ENCODE data around the gene WWC2.

WWC2 gene

DNA sequence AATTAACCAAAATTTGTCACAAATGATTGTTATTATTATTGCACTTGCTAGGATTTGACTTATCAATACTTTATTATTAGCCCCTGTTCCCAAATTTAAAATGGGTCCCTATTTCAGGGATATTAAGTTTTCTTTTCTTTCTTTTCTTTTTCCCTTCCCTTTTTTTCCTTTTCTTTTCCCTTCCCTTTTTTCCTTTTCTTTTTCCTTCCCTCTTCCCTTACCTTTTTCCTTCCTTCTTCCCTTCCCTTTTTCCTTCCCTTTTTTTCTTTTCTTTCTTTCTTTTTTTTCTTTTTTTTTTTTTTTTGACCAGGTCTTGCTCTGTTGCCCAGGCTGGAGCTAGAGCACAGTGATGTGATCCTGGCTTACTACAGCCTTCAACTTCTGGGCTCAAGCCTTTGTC lies 33.8 kb downstream of the WWC2 start:
- ChIA-PET CTCF (no interaction called here), POLR2A (ENCODE audit: low non-redundant PET) (no interaction called here)
- DNase-seq (ENCODE audit: low spot score): no peak
- TF ChIP-seq, protein P1, sequence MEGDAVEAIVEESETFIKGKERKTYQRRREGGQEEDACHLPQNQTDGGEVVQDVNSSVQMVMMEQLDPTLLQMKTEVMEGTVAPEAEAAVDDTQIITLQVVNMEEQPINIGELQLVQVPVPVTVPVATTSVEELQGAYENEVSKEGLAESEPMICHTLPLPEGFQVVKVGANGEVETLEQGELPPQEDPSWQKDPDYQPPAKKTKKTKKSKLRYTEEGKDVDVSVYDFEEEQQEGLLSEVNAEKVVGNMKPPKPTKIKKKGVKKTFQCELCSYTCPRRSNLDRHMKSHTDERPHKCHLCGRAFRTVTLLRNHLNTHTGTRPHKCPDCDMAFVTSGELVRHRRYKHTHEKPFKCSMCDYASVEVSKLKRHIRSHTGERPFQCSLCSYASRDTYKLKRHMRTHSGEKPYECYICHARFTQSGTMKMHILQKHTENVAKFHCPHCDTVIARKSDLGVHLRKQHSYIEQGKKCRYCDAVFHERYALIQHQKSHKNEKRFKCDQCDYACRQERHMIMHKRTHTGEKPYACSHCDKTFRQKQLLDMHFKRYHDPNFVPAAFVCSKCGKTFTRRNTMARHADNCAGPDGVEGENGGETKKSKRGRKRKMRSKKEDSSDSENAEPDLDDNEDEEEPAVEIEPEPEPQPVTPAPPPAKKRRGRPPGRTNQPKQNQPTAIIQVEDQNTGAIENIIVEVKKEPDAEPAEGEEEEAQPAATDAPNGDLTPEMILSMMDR (conservative IDR thresholded peaks at IDR 0.05; ENCODE audit: low read depth): no peak
- H3K27ac ChIP-seq: no peak overlapping the region

DNA sequence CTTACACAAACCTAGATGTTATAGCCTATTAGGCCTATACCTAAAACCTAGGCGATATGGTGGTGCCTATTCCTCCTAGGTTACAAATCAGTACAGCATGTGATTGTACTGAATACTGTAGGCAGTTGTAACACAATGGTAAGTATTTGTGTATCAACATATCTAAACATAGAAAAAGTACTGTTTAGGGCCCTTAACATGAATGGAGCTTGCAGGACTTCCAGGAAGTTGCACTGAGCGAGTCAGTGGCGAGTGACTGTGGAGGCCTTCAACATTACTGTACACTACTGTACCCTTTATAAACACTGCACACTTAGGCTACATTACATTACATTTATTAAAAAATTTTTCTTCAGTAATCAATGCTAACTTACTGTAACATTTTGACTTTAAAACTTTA lies 37.8 kb downstream of the WWC2 start:
- no peak for DNase-seq (ENCODE audit: low spot score)
- ChIA-PET POLR2A (ENCODE audit: low non-redundant PET) (no interaction called here), CTCF (no interaction called here)
- TF ChIP-seq, protein P1 (conservative IDR thresholded peaks at IDR 0.05; ENCODE audit: low read depth): no peak
- H3K27ac ChIP-seq: no peak overlapping the region

- CTCF ChIA-PET: no interaction called here
- H3K27ac ChIP-seq: no peak overlapping the region
Observed at GRCh38 chr4:183139058-183139750, 40.1 kb downstream of the WWC2 start.

DNA sequence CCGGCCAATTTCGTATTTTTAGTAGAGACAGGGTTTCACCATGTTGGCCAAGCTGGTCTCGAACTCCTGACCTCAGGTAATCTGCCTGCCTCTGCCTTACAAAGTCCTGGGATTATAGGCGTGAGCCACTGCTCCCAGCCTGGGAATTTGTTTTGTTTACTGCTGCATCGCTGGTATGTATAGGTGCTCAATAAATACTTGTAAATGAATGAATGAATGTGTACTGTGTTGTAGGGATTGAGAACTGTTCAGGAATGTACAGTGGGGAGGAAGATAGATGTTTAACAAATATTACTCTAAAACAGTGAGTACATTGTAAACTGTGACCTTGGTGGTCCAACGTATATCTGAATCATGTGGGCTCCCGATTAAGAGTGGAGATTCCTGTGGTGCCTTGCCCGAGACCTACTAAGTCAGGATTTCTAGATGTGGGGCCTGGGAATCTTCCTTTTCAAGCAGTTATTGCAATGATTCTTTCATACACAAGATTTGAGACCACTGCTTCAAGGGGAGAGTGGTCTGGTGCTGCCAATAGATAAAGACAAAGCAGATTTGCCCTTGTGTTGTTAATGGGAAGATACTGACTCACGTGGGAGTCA lies 41.0 kb downstream of the WWC2 start:
- H3K27ac ChIP-seq: no peak overlapping the region
- TF ChIP-seq, protein P1 (conservative IDR thresholded peaks at IDR 0.05; ENCODE audit: low read depth): no peak
- DNase-seq (ENCODE audit: low spot score): no peak
- CTCF ChIA-PET: no interaction called here
- POLR2A ChIA-PET (ENCODE audit: low non-redundant PET): no interaction called here

More at GRCh38 chr4:183139058-183139750, 40.1 kb downstream of the WWC2 start:
- no peak for DNase-seq (ENCODE audit: low spot score)
- TF ChIP-seq, protein P1 (conservative IDR thresholded peaks at IDR 0.05; ENCODE audit: low read depth): no peak
- POLR2A ChIA-PET (ENCODE audit: low non-redundant PET): no interaction called here

GRCh38 chr4:183140911-183141320 lies 41.9 kb downstream of the WWC2 start:
- ChIA-PET CTCF (interaction anchor here (0.6 kb wide), 1 partner anchor 579 kb away, joined by 8 read pairs; no protein-coding TSS in a partner anchor), POLR2A (ENCODE audit: low non-redundant PET) (no interaction called here)
- DNase-seq (ENCODE audit: low spot score): no peak
- H3K27ac ChIP-seq: no peak overlapping the region
- TF ChIP-seq, protein P1 (conservative IDR thresholded peaks at IDR 0.05; ENCODE audit: low read depth): no peak

DNA sequence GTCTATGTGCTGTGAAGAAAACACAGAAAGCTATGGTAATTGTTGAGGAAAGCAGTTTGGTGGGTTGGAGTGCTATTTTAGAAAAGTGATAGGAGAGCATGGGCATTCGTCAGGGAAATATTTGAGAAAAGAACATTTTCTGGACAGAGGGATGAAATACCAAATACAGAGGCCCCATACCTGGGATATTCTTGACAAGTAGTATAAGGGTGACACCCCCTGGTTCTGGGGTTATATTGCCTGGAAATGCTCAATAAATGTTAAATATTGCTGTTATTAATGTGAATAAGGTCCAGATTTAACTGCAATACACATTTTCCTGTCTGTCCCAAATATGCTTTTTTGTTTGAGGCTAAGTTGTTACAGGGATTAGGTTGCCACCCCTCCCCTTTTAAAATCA lies 42.9 kb downstream of the WWC2 start:
- TF ChIP-seq, protein P1 (conservative IDR thresholded peaks at IDR 0.05; ENCODE audit: low read depth): no peak
- POLR2A ChIA-PET (ENCODE audit: low non-redundant PET): no interaction called here
- H3K27ac ChIP-seq: no peak overlapping the region
- DNase-seq (ENCODE audit: low spot score): no peak
- CTCF ChIA-PET: interaction anchor here (0.5 to 1.1 kb wide), 2 partner anchors 21 to 85 kb away, joined by 3 read pairs; no protein-coding TSS in a partner anchor
